Kasumi-1 (cell line): Measurements from ENCODE around the gene EXOSC10.

Experiments
- DNase-seq, 2 experiments: peaks; one replicate each; lab custom pipeline; 2025; lab: John Stamatoyannopoulos, UW

EXOSC10 gene

GRCh38 chr1:11099310-11100148 is at the start of gene EXOSC10:
TSS of gene EXOSC10 (minus strand) at chr1:11099869. CDS start at chr1:11099831, 38 bp downstream.
- DNase-seq: peak; percentile 78 to 83

- DNase-seq: no peak
Observed at GRCh38 chr1:11147197-11147770, 47.6 kb upstream of the EXOSC10 start.

- DNase-seq: no peak
Observed at GRCh38 chr1:11145741-11146140, 46.1 kb upstream of the EXOSC10 start.

GRCh38 chr1:11144570-11145256 is 45.0 kb upstream of the EXOSC10 start:
- no peak for DNase-seq

DNA sequence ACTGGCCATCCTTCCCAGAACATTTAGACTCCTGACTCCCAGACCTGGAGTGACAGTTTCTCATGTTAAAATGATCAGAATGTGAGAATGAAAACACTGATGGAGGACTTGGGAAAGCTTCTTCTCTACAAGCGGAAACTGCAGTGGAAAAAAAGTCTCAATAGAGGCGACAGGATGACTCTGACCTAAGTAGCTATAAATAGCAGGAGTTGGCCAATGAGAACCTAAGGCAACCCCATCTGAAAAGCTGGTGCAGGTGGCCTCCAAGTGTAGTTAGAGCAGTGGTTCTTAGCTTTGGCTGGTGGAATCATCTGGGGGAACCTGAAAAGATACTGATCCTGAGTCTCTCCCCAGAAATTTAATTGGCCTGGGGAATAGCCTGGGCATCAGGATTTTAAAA is 44.2 kb upstream of the EXOSC10 start:
- DNase-seq: no peak

DNA sequence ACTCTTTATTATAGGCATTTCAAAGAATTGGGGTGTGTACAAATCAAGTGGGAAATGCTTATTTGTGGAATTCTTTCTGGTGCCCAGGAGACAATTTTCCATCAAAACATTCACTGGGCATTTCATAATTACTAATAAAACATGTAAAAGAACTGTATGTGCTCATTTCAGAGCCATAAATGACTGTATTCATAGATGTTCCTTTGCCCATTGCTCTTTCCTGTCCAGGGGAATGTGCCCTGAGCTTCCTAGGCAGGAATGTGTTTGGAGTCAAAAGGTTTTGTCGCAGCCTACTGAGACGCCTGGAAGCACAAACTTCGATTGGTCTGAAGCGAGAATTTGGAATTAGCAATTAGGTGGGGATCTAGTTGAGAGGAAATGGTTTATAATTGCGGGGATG is 43.7 kb upstream of the EXOSC10 start:
- DNase-seq: no peak

GRCh38 chr1:11142618-11143391 is 43.1 kb upstream of the EXOSC10 start:
- no peak for DNase-seq

GRCh38 chr1:11138952-11139351 is 39.3 kb upstream of the EXOSC10 start:
- DNase-seq: no peak

DNA sequence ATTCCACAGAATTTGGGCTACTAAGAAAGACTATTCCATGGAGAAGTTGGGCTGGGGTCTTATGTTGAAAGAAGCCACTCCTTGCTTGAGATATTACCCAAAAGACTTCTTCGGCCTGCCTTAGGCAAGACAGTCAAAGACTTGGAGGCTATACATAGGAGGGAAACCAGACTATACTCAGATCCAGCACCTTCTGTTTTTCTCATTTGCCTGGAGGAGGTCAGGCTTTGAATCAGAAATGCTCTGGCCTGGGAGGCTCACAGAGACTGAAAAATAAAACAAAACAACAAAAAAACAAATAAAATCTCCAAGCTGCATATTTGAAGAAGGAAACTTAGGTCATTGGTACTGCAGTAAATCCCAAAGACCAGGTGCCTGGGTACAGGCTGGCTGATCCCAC is 38.4 kb upstream of the EXOSC10 start:
- no peak for DNase-seq

- DNase-seq: no peak
Observed at GRCh38 chr1:11134898-11135266, 35.2 kb upstream of the EXOSC10 start.

- no peak for DNase-seq
Observed at GRCh38 chr1:11134251-11134897, 34.7 kb upstream of the EXOSC10 start.

DNA sequence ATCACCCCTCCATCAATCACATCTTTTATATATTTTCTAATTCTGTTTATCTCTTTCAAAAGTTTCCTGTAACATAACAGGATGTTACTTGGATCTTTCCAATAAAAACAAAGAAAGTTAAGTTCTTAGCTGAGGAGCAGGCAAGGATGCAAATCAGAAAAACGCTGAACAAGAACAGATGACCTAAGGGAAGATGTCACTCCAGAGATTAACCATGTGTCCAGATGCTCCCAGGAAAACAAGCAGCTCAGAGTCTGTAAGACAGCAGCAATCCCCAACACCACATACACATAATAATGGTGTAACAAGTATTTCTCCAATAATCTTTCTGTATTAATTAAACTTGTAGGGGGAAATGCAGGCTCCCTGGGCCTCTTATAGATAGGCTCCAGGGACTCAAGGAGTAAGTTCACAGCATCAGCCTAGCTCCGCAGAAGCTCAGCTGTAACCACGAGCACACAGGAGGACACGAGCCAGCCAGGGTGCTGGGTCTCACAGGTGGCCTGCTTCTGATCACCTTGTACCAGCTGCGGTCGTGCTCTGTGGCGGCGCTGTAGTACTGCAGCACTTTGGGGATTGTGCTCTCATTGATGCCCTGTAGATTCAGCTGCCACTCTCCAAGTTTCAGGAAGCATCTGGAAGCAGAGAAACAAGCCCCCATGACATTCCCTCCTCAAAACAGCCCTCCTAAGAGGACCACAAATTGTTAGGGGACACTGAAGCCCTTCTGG is 33.1 kb upstream of the EXOSC10 start:
- DNase-seq: no peak

DNA sequence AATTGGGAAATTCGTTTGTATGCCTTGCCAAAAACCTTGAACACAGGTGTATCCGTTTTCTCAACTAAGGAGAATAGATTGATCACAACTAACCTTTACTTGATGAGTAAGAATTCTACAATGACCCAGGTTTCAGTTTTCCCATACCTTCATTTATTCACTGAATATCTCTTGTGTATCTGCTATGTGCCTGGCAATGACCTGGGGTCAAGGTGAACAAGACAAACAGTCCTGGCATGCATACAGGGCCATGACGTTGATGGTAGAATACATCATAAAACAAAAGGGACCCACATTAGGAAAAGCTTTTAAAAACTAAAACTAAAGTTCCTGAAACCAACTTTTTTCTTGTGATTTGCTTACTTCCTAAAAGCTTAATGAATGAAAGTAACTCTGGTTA is 32.1 kb upstream of the EXOSC10 start:
- no peak for DNase-seq

DNA sequence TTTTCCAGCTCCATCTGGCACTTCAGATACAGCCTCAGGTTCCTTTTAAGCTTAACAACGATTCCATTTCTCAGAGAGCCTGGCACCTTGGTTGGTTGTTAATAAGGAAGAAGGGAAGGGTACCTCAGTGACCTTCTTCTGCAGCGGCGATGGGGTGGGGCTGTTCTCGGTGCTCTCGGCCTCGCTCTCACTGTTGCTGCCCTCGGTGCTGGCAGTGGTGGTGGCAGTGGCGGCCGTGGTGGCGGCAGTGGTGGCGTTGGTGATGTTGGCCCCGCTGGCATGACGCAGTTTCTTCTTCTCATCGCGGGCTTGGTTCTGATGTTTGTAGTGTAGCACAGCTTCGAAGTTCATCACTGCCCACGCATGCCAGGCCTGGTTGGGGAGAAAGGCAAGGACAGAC is 30.7 kb upstream of the EXOSC10 start:
- no peak for DNase-seq

GRCh38 chr1:11129649-11130390 is 30.2 kb upstream of the EXOSC10 start:
- DNase-seq: no peak

GRCh38 chr1:11126569-11126968 is 26.9 kb upstream of the EXOSC10 start:
- DNase-seq: no peak

GRCh38 chr1:11125931-11126330 is 26.3 kb upstream of the EXOSC10 start:
- DNase-seq: no peak

DNA sequence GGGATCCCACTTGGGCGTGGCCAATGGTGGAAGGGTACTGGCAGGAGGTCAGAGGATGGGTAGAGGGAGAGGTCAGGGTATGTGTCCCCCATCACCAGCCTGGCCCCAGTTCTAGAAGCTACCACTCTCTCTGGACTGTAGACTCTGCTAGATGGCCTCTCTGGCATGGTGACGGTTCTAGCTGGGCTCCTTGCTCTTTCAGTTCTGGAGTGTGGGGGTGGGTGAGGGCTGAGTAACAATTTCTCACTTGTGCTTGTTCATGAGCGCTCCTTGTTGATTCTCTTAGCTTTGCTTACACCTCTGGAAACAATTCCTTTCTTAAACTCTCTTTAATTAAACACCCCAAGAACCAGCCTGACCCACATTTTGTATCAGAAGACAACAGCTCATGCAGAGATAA is 25.3 kb upstream of the EXOSC10 start:
- no peak for DNase-seq

- DNase-seq: no peak
Observed at GRCh38 chr1:11116318-11116717, 16.6 kb upstream of the EXOSC10 start.

DNA sequence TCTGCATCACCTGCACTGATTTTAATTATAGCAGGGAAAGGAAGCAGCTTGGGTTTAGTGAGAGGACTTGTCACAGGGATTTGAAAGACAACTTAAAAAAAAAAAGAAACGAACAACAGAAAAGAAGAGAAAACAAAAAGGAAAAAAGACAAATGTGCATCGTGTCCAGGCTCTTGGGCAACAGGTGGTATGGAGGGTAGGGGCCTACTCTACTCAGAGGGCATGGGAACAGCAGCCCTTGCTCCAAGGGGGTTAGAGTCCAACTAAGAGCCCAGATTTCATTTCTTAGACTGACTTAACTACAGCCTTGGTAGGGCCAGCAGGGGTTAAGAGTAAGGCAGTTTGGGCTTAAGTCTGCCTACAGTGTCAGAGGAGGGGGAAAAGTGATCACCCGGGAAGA is 15.3 kb upstream of the EXOSC10 start:
- DNase-seq: no peak
